Lower leg skin (tissue), 3 donors: ENCODE measurements around the gene GAN.

ENCODE experiments used
- POLR2A ChIP-seq, 2 donors: fragments of 450-650 bp; IDR thresholded peaks; one replicate each; pipeline ENCODE4 v1.6.1; 2016 to 2017; ENCODE audit warnings: antibody characterized with exemption in 2 of 2, mild to moderate bottlenecking in 1 of 2, moderate library complexity in 1 of 2
- TF ChIP-seq, protein P1 (sequence below), 3 donors: fragments of 450-650 bp; IDR thresholded peaks; one replicate each; pipeline ENCODE4 v1.5.1; 2016; ENCODE audit warnings: antibody characterized with exemption in 3 of 3, mild to moderate bottlenecking in 3 of 3, moderate library complexity in 2 of 3

DNA sequence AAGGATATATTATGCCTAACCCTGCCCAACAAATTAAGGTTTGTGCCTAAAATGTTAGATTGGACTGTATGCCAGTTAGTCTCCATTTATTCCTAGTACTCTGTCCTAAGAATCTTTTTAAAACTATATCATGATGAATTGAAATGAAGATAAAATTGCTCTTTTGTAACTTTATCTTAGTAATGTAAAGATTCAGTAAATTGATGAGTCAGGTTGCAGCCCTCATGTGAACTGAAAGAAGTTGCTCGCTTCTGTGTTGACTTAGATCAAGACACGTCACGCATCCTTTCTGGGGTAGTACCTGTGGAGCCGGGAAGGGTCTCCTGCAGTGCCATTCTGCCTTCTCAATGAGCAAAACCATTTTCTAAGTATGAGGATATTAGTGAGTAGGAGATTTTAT is 63.3 kb downstream of the GAN start:
- TF ChIP-seq, protein P1, sequence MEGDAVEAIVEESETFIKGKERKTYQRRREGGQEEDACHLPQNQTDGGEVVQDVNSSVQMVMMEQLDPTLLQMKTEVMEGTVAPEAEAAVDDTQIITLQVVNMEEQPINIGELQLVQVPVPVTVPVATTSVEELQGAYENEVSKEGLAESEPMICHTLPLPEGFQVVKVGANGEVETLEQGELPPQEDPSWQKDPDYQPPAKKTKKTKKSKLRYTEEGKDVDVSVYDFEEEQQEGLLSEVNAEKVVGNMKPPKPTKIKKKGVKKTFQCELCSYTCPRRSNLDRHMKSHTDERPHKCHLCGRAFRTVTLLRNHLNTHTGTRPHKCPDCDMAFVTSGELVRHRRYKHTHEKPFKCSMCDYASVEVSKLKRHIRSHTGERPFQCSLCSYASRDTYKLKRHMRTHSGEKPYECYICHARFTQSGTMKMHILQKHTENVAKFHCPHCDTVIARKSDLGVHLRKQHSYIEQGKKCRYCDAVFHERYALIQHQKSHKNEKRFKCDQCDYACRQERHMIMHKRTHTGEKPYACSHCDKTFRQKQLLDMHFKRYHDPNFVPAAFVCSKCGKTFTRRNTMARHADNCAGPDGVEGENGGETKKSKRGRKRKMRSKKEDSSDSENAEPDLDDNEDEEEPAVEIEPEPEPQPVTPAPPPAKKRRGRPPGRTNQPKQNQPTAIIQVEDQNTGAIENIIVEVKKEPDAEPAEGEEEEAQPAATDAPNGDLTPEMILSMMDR (IDR thresholded peaks at IDR 0.05) = no peak
- no peak for TF ChIP-seq POLR2A (IDR thresholded peaks at IDR 0.05)
